SK-N-SH (cell line): ENCODE measurements around the gene C3orf33.

Experiments used
- CHD2 ChIP-seq: fragments of 150-350 bp; IDR thresholded peaks from 2 replicates; pipeline ENCODE4 v1.6.1; 2018; ENCODE audit warnings: low read length; ENCODE audit not compliant: partially characterized antibody
- CTCF ChIP-seq: fragments of 200-600 bp; sonication (generic); IDR thresholded peaks from 2 replicates; pipeline ENCODE4 v1.6.1; 2017; ENCODE audit warnings: antibody characterized with exemption, mild to moderate bottlenecking, moderate library complexity
- EZH2phosphoT487 ChIP-seq: fragments of 200-600 bp; sonication (generic); IDR thresholded peaks from 2 replicates; pipeline ENCODE4 v1.6.1; 2017; ENCODE audit warnings: low read depth, mixed run types, mild to moderate bottlenecking, antibody characterized with exemption, moderate library complexity, borderline replicate concordance
- MAX ChIP-seq: IDR thresholded peaks from 2 replicates; pipeline ENCODE4 v1.4.0; 2012; ENCODE audit warnings: low read depth
- NFIC ChIP-seq: IDR thresholded peaks from 2 replicates; pipeline ENCODE4 v1.4.0; 2012; ENCODE audit warnings: borderline replicate concordance
- POLR2AphosphoS5 ChIP-seq: IDR thresholded peaks from 2 replicates; pipeline ENCODE4 v1.6.1; 2012; ENCODE audit warnings: low read depth, low read length
- RAD21 ChIP-seq: IDR thresholded peaks from 2 replicates; pipeline ENCODE4 v1.6.1; 2012; ENCODE audit warnings: mild to moderate bottlenecking, low read length
- RCOR1 ChIP-seq: fragments of 150-350 bp; IDR thresholded peaks from 2 replicates; pipeline ENCODE4 v1.6.1; 2017; ENCODE audit warnings: antibody characterized with exemption, low read length
- REST ChIP-seq: IDR thresholded peaks from 2 replicates; pipeline ENCODE4 v1.6.1; 2012; ENCODE audit warnings: mild to moderate bottlenecking, low read depth, low read length, moderate library complexity
- RFX5 ChIP-seq: IDR thresholded peaks from 2 replicates; pipeline ENCODE4 v1.6.1; 2012; ENCODE audit warnings: mild to moderate bottlenecking, improper control_type of control experiment, low read length
- SMC3 ChIP-seq: IDR thresholded peaks from 2 replicates; pipeline ENCODE4 v1.6.1; 2012; ENCODE audit warnings: low read depth, low read length, improper control_type of control experiment
- TAF1 ChIP-seq: IDR thresholded peaks from 2 replicates; pipeline ENCODE4 v1.6.1; 2012; ENCODE audit warnings: low read depth, mild to moderate bottlenecking, low read length, moderate library complexity, borderline replicate concordance
- USF1 ChIP-seq: IDR thresholded peaks from 2 replicates; pipeline ENCODE4 v1.4.0; 2012; ENCODE audit warnings: low read depth, borderline replicate concordance
- USF2 ChIP-seq: fragments of 150-350 bp; IDR thresholded peaks from 2 replicates; pipeline ENCODE4 v1.6.1; 2017; ENCODE audit warnings: antibody characterized with exemption, low read length, low read depth, borderline replicate concordance

- TF ChIP-seq CTCF: no peak
- TF ChIP-seq POLR2AphosphoS5: no peak
- no peak for TF ChIP-seq USF2
- TF ChIP-seq EZH2phosphoT487: no peak
- TF ChIP-seq RAD21: no peak
- TF ChIP-seq NFIC: no peak
- no peak for TF ChIP-seq REST
- TF ChIP-seq MAX: no peak
- TF ChIP-seq TAF1: no peak
- no peak for TF ChIP-seq SMC3
- TF ChIP-seq USF1: no peak
- no peak for TF ChIP-seq RFX5
- no peak for TF ChIP-seq CHD2
- TF ChIP-seq RCOR1: no peak
Observed at GRCh38 chr3:155738580-155739076, 67.5 kb downstream of the C3orf33 start.
